HG02973 (cell line): ENCODE measurements around the gene COL18A1.

Experiments used
- ATAC-seq: cut with Tn5 transposase; IDR thresholded peaks from one replicate; pipeline ENCODE4 v1.9.1; 2021; ENCODE audit warnings: moderate library complexity; ENCODE audit not compliant: unreplicated experiment

The COL18A1 gene

DNA sequence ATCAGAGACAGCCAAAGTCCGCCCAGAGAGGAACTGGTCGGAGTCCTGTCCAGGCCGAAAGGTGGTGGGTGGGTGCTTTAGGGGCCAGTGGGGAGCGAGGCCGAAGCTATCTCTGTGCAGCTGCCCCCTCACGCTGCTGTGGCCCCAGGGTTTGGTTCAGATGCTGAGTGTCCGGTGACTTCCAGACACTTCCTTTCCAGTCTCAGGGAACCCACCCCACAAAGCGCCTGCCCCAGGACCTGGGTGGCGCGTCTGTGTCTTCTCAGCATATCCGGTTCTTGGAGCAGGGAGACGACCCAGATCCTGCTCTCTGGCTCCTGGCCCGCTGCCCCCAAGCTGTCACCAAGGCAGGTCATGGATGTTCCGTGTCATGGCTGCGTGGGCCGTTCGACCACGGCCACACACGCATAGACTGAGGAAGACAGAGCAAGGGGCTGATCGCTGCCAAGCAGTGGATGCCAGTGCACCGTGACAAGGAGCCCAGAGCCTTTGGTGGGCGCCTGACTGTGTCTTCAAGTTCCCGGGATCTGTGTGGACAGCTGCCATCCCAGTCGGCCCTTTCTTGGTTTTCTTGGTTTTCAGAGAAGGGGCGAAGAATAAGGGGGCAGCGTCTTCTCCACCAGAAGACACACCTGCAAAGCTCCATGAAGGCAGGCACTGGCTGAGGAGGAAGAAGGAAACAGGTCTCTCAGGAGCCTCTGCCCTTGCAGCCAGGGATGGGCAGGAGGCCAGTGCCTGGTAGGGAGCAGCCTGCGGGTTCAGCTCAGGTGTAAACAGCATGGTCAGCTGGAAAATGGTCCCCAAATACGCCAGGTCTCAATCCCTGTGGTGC lies 22.9 kb upstream of the COL18A1 start:
- ATAC-seq, result no peak

DNA sequence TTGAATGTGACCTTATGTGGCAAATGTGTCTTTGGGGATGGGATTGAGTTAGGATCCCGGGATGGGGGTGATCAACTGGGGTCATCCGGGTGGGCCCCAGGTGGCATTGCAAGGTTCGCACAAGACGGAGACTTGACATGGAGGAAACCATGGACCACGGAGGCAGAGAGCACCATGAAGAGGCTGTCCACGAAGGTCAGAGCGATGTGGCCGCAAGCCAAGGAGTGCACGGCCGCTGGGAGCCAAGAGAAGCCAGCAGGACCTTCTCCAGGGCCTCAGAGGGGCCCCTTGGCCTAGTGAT lies 22.3 kb upstream of the COL18A1 start:
- no peak for ATAC-seq

DNA sequence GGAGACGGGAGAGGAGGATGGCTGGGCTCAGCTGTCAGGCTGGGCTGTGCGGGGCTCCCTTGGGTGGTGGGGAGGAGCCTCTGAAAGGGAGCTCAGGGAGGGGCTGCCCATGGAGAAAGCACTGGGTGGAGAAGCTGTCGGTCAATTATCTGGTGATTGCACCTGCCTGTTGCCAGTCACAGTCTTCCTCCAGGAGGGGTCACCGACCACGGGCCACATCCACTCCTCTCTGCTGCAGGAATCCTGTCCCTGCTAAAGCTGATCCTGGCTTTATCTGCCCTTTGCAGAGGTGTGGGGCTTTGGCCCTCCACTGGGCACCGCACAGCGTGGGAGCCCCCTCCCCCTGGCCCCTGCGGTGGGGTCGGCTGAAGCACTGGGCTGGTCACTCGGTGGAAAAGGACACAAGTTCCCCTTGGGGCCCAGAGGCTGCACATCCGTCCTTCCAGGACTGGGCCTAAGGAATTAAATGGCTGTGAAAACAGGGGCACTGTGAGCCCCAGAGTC lies 21.8 kb upstream of the COL18A1 start:
- ATAC-seq, result no peak

DNA sequence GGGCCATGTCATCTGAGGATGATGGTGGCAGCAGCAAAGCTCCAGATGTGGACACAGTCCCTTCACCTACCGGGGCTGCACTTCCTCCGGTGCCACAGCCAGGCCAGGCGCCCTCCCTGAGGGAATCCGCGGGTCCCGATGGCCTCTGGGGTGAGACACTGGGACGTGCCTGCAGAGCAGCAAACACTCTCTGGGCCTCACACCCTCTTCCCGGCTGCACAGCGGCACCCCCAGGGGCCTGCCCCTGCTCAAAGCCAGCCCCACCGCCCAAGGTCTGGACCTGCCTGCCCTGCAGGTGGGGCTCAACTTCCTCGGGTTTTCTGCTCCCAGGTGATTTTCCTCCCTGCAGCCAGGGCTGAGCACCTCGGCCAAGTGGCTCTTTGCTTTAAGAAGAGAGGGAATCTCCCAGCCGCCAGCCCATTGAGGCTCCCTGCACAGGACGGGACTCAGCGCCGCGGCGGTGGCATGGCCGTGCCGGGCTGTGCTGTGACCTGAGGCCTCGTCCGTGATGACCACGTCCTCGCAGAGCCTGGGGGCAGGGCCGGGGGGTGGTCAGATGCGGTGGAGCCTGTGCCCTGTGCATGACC lies 21.3 kb upstream of the COL18A1 start:
- no peak for ATAC-seq

DNA sequence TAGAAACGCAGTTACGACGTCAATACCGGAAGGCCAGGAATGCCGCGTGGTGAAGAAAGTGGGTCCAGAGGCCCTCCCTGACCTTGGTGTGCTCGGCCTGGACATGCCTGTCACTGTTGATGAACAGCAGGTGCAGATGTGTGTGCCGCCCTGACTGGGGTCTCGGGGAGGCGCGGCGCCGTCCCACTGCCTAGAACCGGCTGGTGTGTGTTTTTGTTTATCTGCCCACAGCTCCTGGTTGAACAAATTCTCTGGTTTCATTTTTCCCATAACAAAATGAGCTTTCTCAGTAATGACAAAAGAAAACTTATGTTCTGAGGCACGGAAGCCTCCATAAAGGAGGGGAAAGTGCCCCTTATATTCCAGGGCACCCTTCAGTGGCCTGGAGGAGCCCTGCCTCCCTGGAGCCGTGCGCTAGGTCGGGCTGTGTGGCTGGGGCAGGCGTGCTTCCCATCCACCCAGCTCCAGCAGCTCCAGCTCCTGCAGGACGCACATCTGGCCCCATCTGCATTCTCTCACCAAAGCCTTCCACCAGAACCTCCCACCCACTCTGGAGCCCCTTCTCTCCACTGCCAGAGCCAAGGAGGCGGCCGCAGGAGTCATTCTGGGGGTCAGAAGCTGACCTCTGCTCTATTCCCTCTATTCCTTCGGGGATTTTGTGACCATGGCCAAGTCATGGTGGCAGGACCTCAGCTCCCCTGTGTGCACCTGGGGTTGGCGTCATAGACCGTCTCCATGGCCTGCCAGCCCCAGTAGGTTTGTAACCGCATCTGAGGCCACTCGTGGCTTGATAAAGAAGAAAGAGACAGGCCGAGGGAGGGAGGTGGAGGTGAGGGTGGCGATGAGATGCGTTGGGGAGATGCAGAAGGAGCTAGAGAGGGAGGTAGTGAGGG lies 20.1 kb upstream of the COL18A1 start:
- no peak for ATAC-seq

DNA sequence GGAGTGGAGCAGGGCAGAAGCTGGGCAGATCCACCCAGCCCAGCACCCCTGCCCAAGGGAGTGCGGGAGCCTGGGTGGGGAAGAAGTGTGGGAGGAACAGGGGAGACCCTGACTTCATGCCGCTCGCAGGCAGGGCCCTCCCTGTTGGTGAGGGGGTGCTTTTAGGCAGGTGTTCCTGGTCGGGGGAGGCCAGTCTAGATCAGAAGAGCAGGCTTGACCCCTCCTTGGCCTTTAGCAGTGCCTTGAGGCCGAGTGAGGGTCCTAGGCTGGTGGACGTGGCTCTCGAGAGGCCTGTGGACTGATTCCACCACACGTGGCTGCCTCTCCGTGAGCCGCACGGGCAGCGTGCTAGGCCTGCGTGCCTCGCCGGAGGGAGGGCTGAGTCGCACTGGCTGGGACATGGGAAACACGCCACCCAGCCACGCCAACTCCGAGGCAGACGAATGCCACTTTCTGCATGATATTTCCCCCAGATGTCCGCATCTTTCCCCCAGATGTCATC lies 19.4 kb upstream of the COL18A1 start:
- no peak for ATAC-seq

DNA sequence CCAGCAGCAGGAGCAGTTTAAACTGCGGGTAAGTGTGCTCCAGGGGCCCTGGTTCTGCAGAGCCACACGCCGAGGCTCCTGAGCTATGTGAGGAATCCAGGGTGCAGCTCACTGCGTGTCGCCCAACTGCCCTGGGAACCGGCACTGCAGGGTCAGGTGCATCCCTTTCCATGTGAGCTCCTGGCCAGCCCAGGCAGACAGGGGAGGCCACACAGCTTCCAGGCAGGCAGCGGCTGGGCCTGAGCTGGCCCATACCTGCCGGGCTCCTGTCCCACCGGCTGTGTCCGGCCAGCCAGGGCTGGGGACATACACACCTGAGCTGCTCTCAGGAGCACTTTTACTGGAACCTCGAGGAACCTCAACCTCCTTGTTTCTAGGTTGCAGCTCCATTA lies 18.6 kb upstream of the COL18A1 start:
- no peak for ATAC-seq

DNA sequence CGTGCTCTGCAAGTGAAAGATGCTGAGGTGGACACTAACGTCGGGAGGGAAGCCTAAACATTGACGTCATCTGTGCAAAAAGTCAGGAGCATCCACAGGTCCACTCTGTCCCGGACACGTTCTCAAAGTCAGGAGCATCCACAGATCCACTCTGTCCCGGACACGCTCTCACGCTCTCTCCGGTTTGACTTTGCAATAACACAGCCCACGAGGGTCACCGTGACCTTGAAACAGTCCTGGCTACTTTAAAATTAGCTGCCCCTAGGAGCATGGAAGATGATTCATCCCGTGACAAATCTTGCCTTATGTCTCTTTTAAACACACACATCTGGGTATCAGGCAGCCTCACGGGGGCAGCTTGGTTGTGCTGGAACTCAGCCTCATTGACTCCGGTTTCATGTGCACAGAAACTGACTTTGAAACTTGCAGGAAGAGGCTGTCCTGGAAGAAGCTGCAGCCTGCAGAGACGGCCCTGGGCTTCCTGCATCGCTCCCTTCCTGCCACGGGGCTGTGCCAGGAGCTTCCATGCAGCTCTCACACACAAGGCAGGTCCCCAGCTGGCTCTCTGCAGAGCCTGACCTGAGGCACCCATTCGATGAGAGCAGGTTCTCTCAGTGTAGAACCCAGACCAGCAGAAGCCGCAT lies 18.1 kb upstream of the COL18A1 start:
- no peak for ATAC-seq

DNA sequence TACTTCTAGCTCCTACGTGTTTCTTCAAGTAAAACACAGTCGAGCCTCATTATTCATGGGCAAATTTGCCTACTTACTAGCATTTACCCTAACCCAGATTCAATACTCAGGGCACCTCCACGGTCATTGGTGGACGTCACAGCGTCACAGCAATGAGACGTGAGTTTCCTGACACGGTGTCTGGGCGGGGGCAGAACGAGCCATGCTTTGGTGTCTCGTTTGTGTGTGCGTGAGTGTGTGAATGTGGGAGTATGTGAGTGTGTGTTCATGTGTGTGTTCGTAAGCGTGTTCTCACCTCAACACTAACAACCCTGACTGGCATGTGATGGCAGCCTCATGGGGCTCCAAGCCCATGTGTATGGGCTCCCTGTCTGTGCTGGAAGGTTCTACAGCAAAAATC lies 17.5 kb upstream of the COL18A1 start:
- no peak for ATAC-seq

DNA sequence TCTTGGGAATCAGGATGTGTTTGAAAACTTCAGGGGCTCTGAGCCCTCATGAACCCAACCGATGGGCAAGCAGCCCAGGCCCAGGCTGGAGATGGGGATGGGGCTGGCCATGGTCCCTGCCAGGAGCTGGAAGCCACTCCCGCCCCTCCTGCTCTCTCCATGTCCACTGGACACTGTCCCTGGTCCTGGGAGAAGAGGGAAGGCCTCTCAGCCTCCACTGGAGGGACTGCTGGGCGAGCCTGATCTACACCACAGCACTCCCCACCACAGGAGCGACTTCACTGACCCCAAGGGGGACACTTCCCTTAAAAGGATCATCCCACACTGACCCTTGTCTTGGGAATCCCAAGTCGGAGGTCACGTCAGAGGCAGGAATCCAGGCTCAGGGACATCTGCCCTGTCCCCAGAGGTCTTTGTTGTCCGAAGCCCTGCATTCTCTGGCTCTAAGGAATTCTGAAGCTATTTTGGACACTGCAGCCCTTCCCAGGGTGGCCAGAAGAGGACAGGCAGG lies 16.9 kb upstream of the COL18A1 start:
- no peak for ATAC-seq

DNA sequence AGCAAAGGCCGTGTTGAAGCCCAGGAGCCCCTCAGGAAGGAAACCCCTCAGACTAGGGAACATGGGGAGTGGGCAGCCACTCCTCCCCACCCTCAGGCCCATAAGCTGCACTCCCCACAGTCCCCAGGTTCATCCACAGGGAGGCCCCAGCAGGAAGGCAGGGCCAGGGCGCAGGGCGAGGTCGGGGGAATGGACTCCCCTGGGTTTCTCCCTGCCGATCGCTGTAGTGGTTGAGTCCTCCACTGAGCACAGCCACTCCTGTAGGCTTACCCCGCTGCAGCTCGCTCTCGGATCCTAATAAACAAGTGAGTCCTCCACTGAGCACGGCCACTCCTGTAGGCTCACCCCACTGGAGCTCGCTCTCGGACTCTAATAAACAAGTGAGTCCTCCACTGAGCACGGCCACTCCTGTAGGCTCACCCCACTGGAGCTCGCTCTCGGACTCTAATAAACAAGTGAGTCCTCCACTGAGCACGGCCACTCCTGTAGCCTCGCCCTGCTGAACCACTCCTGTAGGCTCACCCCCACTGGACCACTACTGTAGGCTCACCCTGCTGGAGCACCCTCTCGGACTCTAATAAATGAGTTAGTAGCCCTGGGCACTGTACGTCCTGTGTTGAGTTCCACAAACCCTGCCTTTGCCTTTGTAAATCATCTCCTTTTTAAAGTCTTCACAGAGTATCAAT lies 16.2 kb upstream of the COL18A1 start:
- ATAC-seq, result no peak

DNA sequence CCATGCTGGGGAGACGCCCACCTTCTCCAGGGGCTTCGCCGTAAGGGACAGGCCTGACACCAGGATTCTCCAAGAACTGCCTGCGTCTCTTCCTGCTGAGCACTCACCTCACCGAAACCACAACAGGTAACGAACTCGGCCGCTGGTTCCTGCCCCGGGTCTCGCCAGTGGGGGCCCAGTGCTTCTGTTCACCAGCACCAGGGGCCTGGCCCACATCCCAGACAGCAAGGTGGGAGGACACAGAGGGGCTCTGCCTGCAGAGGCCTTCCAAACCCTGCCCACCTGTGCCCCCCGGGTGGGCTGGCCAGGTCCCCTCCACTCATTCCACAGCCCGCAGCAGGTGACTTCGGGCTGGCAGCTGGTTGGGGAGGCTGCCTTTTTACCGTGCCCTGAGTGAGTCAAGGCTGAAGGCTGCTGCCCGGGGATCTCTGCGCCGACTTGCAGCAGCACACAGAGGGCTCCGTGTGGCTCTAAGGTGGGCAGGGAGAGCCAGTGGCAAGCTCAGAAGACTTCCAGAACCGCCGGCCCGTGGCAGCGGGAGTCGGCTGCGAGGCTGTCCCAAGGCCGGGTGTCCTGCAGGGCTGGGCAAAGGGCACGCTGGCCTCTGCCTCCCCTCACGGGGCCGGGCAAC lies 14.7 kb upstream of the COL18A1 start:
- no peak for ATAC-seq

DNA sequence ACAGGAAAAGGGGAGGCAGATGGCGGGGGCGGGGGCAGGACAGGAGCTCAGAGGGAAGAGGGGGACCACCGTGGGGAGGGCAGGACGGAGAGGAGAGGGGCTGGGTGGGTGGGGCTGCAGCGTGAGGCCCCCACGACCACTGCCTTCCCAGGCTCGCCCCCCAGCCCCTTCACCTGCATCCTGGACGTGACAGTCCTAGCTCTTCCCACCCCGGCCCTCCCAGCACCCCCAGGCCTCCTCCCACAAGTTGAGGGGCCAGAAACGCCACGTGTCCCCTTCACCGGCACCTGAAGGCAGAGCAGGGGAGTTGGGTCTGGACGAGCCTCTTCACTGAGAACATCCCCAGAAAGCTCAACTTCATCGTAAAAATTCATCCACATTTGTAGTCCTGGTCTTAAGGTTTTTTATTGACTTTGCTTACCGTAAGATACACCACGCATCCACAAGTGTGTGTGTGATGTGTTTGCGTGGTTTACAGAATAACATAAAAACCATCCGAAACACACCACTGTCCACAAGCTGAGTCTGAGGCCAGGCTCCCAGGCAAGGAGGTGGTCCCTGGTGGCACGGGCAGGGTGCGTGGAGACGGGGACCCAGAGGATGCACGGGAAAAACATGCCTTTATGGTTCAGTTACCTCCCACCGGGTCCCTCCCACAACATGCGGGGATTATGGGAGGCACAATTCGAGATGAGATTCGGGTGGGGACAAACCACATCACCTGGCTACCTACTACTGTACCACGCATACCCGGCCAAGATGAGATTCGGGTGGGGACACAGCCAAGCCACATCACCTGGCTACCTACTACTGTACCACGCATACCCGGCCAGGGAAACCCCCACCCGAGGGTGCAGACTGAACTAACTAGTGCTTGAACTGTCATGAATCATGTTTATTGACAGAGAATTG lies 13.9 kb upstream of the COL18A1 start:
- no peak for ATAC-seq

DNA sequence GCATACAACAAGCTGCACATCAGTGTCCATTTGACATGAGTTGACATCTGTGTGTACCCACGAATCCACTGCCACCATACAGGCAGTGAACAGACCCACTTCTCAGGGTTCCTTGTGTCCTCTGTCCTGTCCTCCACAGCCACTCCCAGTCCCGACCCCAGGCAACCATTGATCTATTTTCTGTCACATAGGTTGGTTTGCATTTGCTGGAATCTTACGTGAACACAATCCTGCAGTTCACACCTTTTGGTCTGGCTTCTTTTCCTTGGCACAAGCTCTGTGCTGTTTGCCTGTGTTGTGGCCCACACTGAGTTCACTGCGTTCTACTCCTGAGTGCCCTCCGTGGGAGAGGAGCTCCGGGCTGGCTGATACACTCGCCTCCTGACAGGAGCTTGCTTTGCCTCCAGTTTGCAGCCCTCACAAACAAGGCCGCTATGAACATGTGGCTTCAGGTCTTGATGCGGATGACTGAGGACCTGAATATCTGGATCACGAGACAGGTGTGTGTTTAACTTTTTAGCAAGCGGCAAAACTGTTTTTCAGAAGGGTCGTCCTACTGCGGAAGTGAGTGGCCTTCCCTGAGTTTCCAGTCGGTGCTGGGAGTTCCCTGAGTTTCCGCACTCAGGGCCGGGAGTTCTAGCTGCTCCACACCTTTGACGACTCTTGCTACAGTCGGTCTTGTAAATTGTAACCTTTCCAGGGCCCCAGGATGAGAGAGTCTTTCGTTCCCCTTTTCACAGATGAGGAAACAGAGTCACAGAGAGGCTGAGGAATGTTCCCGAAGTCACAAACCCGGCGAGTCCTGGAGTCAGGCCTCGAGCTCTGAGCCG lies 13.0 kb upstream of the COL18A1 start:
- no peak for ATAC-seq

DNA sequence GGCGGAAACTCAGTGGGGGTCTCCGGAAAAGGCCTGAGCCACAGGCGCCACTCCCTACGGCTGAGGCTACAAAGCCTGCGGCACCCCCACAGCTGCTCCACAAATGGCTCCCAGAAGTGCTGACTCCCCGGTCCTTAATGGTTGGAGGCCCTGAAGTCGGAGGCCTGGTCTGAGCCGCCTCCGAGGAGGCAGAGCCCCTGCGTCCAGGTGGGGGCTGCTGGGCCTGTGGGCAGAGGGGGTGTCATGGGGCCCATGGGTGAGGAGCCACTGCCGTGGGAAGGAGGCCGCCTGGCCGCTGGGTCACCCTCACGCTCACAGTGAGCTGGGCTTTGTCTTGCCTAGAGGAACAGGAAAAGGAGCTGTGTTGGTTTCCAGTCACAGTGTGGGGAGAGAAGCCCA lies 12.4 kb upstream of the COL18A1 start:
- no peak for ATAC-seq

DNA sequence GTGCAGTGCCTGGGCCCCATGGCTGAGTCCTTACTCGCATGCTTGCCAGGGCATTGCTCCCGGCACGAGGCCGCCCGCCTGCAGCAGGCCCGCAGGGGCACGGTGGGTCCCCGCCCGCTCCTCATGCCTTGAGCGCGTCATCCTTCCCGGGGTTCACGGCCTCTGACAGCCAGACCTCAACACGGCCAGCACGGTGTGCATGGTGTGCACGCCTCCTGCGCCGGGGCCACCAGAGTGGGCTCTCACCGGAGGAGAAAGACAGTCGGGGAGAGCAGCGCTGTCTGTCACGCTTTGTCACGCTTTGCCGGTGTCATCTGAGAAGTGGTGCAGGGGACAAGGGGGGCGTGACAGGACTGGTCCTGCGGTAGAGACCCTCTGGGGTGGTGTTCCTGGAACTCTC lies 11.9 kb upstream of the COL18A1 start:
- ATAC-seq, result no peak

DNA sequence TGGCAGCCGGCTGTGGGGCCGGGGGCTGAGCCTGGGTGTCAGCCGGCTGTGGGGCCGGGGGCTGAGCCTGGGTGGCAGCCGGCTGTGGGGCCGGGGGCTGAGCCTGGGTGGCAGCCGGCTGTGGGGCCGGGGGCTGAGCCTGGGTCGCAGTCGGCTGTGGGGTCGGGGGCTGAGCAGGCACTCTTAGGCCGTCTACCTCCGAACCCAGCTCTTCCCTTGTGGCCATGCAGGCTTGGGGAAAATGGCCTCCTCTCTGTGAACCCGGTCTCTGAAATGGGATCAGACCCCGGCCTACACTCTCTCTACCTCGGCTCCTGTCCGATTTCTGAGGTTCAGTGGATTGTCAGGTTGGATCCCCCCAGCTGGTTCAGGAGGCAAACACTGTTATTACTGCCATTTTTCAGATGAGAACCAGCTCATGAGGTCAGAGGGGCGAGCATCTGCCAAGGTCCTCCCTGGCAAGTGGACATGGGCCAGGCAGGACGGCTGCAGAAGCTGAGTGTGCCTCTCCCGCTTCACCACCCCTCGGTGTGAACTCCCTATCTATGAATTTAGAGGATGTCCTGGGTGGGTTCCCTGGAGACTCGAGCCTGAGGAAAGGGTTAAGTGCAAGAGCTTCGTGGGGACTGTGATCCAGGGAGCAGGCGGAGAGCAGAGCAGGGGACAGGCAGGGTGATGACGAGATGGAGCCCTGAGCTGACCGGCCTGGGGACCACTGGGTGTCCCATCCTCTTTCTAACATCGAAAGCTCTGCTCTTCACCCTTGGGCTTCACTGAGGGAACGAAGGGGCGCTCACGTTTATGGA lies 10.9 kb upstream of the COL18A1 start:
- no peak for ATAC-seq
